ENCODE results near the gene SEMA3B. TPM values are rescaled to one million over a fixed set of nuclear protein-coding genes. Genes with fewer than 3 reads are reported as not detected.

Gene SEMA3B
- total RNA-seq, 4 donors from 2014 or later: 1.7 to 3.1 (median 2.1) TPM

- DNase-seq (no peak), ATAC-seq (no peak)
- intact Hi-C loops (cut with DNase I; ENCODE audit: low total_unique reads): no loop called here
- Histone ChIP-seq H3K9me3 (no peaks in the 10 kb centered on the region), H3K4me1 (peaks cover 29 to 48% of the 10 kb centered on the region in 2 donors), H3K27me3 (no peaks in the 10 kb centered on the region), H3K4me3 (peak overlapping the region; percentile 49 to 71 (median 60)), H3K27ac (peak overlapping the region; percentile 85 to 91 (median 88)), H3K36me3 (peaks cover 0 to 5% of the 10 kb centered on the region in 2 donors)
- in situ Hi-C loops (cut with MboI; ENCODE audit: low sequenced_read_pairs in 4 of 4): loop anchor here in 1 of 4 donors (25.0 kb wide), 1 partner anchor 362 kb away; the partner anchor contains the start of genes MON1A and RBM6
- TF ChIP-seq POLR2A (IDR thresholded peaks at IDR 0.05): no peak
- TF ChIP-seq, protein P1, sequence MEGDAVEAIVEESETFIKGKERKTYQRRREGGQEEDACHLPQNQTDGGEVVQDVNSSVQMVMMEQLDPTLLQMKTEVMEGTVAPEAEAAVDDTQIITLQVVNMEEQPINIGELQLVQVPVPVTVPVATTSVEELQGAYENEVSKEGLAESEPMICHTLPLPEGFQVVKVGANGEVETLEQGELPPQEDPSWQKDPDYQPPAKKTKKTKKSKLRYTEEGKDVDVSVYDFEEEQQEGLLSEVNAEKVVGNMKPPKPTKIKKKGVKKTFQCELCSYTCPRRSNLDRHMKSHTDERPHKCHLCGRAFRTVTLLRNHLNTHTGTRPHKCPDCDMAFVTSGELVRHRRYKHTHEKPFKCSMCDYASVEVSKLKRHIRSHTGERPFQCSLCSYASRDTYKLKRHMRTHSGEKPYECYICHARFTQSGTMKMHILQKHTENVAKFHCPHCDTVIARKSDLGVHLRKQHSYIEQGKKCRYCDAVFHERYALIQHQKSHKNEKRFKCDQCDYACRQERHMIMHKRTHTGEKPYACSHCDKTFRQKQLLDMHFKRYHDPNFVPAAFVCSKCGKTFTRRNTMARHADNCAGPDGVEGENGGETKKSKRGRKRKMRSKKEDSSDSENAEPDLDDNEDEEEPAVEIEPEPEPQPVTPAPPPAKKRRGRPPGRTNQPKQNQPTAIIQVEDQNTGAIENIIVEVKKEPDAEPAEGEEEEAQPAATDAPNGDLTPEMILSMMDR (IDR thresholded peaks at IDR 0.05 in 4 of 5, conservative IDR thresholded peaks at IDR 0.05 in 1 of 5): no peak
These were observed 30.6 kb downstream of the SEMA3B start for GRCh38 chr3:50299638-50299928.

- H3K4me3 ChIP-seq: peak overlapping the region; percentile 49 to 71 (median 60)
- in situ Hi-C loops (cut with MboI; ENCODE audit: low sequenced_read_pairs in 4 of 4) (loop anchor here in 1 of 4 donors (25.0 kb wide), 1 partner anchor 363 kb away; the partner anchor contains the start of genes MON1A and RBM6), intact Hi-C loops (cut with DNase I; ENCODE audit: low total_unique reads) (loop anchor here (2.0 kb wide), 1 partner anchor 21 kb away; no protein-coding TSS in a partner anchor)
- no peak for DNase-seq
- peak overlapping the region; percentile 85 to 91 (median 88) for H3K27ac ChIP-seq
- TF ChIP-seq, protein P1 (IDR thresholded peaks at IDR 0.05 in 4 of 5, conservative IDR thresholded peaks at IDR 0.05 in 1 of 5): no peak
- no peak for TF ChIP-seq POLR2A (IDR thresholded peaks at IDR 0.05)
- no peaks in the 10 kb centered on the region for H3K9me3 ChIP-seq
- ATAC-seq: peak; percentile 10 to 19
- H3K27me3 ChIP-seq: no peaks in the 10 kb centered on the region
- peaks cover 29 to 48% of the 10 kb centered on the region in 2 donors for H3K4me1 ChIP-seq
- peaks cover 0 to 5% of the 10 kb centered on the region in 2 donors for H3K36me3 ChIP-seq
These were observed 31.2 kb downstream of the SEMA3B start for GRCh38 chr3:50299929-50300680.

DNA sequence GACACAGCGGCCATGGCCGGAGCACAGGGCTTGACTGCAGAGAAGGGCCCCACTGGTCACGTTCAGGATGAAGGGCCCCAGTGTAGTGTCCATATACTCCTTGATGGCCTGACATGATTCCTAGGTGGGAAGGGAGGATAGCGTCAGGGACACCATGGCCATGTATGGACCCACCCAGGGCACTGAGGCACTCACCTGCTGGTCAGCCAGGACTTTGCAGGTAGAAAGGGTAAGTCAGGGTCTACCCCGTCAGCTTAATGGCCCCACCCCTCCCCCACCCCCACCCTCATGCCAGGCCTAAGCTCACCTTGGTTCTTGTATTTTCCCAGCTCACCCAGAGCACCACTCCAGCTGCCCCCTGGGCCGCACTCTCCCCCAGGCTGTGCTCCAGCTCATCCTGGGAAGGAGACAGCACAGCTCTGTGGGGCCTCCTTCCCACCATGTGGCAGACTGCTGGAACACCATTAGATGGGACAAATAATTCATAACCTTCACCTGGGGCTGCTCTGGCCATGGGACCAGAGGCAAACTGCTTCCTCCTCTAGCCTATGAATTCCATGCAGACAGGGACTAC is 31.8 kb downstream of the SEMA3B start:
- H3K27ac ChIP-seq: peak overlapping the region; percentile 85 to 91 (median 88)
- peaks cover 29 to 48% of the 10 kb centered on the region in 2 donors for H3K4me1 ChIP-seq
- intact Hi-C loops (cut with DNase I; ENCODE audit: low total_unique reads): loop anchor here (2.0 kb wide), 1 partner anchor 20 kb away; no protein-coding TSS in a partner anchor
- no peaks in the 10 kb centered on the region for H3K9me3 ChIP-seq
- no peak for TF ChIP-seq POLR2A (IDR thresholded peaks at IDR 0.05)
- TF ChIP-seq, protein P1 (IDR thresholded peaks at IDR 0.05 in 4 of 5, conservative IDR thresholded peaks at IDR 0.05 in 1 of 5): peak in 1 of 5 experiments; percentile 15
- DNase-seq (no peak), ATAC-seq (no peak)
- in situ Hi-C loops (cut with MboI; ENCODE audit: low sequenced_read_pairs in 4 of 4): no loop called here
- no peaks in the 10 kb centered on the region for H3K27me3 ChIP-seq
- H3K36me3 ChIP-seq: peaks cover 0 to 5% of the 10 kb centered on the region in 2 donors
- H3K4me3 ChIP-seq: peak overlapping the region in 3 of 4 donors; percentile 60 to 71 (median 61)

DNA sequence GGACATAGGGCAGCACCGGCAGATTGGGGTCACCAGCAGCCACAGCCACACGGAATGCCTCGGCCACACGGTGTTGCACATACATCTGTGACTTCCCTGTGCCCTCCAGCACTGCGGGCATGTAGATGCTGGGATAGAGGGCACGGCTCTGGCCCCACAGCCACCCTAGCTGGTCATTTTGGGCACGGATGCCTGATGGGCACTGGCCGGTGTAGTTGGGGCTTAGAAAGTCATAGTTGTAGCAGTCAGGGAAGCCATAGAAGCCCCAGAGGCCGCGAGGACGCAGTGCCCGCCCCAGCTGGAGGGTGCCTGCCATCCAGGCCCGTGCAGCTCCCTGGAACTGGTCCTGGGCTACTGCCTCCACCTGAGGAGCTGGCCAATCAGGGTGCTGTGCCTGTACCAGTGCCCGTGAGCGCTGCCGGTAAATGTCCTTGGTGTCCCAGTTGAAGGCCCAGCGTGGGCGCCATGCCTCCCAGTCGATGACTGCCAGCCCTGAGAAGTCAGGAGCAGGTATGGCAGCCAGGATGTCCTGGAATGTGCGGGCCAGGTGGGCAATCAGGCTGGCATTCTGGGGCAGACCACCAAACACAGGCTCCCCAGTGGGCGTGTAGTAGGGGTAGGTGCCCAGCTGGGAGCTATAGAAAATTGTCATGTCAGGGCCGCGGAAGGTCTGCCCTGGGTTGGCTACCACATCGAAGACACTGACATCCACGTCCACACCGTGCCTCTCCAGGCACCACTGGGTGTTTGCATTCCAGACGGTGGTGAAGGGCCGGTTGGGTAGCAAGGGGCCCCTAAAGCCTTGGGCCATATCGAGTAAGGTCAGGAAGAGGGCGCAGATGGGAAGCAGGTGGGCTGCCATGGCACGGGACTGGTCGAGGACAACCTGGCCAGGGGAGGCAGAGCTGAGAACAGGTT is 33.4 kb downstream of the SEMA3B start:
- Histone ChIP-seq H3K9me3 (no peaks in the 10 kb centered on the region), H3K4me3 (peak overlapping the region; percentile 45 to 52 (median 49)), H3K27me3 (no peaks in the 10 kb centered on the region), H3K4me1 (peaks cover 29 to 48% of the 10 kb centered on the region in 2 donors), H3K27ac (peak overlapping the region; percentile 85 to 91 (median 88)), H3K36me3 (no peaks in the 10 kb centered on the region)
- intact Hi-C loops (cut with DNase I; ENCODE audit: low total_unique reads): no loop called here
- DNase-seq (no peak), ATAC-seq (no peak)
- no peak for TF ChIP-seq POLR2A (IDR thresholded peaks at IDR 0.05)
- TF ChIP-seq, protein P1 (IDR thresholded peaks at IDR 0.05 in 4 of 5, conservative IDR thresholded peaks at IDR 0.05 in 1 of 5): no peak
- in situ Hi-C loops (cut with MboI; ENCODE audit: low sequenced_read_pairs in 4 of 4): no loop called here
